SK-N-SH treated with all-trans-retinoic acid at 6 μM for 48 hours (cell line): ENCODE data around the gene PDE9A.

Source experiments
- ATAC-seq: fragments of 200-7000 bp; cut with Tn5 transposase; 3 replicates; pipeline ENCODE4 v1.9.1; 2020; ENCODE audit warnings: mild to moderate bottlenecking, moderate library complexity
- ARNTL ChIP-seq: fragments of 450-650 bp; formaldehyde crosslinking; IDR thresholded peaks from 2 replicates; pipeline ENCODE4 v1.5.0; 2020; ENCODE audit warnings: low read depth, mild to moderate bottlenecking, moderate library complexity, borderline replicate concordance
- BACH2 ChIP-seq: fragments of 250-450 bp; sonication (Bioruptor Pico); IDR thresholded peaks from 2 replicates; pipeline ENCODE4 v1.9.0; 2021; ENCODE audit warnings: mild to moderate bottlenecking, borderline replicate concordance
- ESRRG ChIP-seq: fragments of 250-450 bp; sonication (Bioruptor Pico); IDR thresholded peaks from 2 replicates; pipeline ENCODE4 v1.6.1; 2021; ENCODE audit warnings: mild to moderate bottlenecking
- GLIS3 ChIP-seq: fragments of 250-450 bp; sonication (Bioruptor Pico); IDR thresholded peaks from 2 replicates; pipeline ENCODE4 v1.5.0; 2020; ENCODE audit warnings: mild to moderate bottlenecking, moderate library complexity
- ISL1 ChIP-seq: fragments of 250-450 bp; sonication (Bioruptor Pico); IDR thresholded peaks from 2 replicates; pipeline ENCODE4 v2.1.2; 2022; ENCODE audit warnings: mild to moderate bottlenecking, moderate library complexity
- OSR1 ChIP-seq: fragments of 250-450 bp; sonication (Bioruptor Pico); IDR thresholded peaks from 2 replicates; pipeline ENCODE4 v1.8.0; 2022; ENCODE audit warnings: moderate library complexity, mild to moderate bottlenecking, inconsistent platforms
- SNAI2 ChIP-seq: fragments of 250-450 bp; sonication (Bioruptor Pico); IDR thresholded peaks from 2 replicates; pipeline ENCODE4 v1.5.0; 2020; ENCODE audit warnings: mild to moderate bottlenecking, moderate library complexity
- TCF4 ChIP-seq: fragments of 250-450 bp; sonication (Bioruptor Pico); IDR thresholded peaks from 2 replicates; pipeline ENCODE4 v1.8.0; 2021; ENCODE audit warnings: mild to moderate bottlenecking, moderate library complexity, borderline replicate concordance
- TOX ChIP-seq: fragments of 250-450 bp; sonication (Bioruptor Pico); IDR thresholded peaks from 2 replicates; pipeline ENCODE4 v1.8.0; 2021; ENCODE audit warnings: mild to moderate bottlenecking, moderate library complexity, borderline replicate concordance
- ZC3H10 ChIP-seq: fragments of 250-450 bp; sonication (Bioruptor Pico); IDR thresholded peaks from 2 replicates; pipeline ENCODE4 v1.5.1; 2021; ENCODE audit warnings: mild to moderate bottlenecking, moderate library complexity
- ZFP3 ChIP-seq: fragments of 250-450 bp; sonication (Bioruptor Pico); IDR thresholded peaks from 2 replicates; pipeline ENCODE4 v1.5.0; 2020; ENCODE audit warnings: mild to moderate bottlenecking, moderate library complexity
- ZFP30 ChIP-seq: fragments of 450-650 bp; formaldehyde crosslinking; IDR thresholded peaks from 2 replicates; pipeline ENCODE4 v1.5.0; 2022; ENCODE audit warnings: mild to moderate bottlenecking, moderate library complexity
- ZNF70 ChIP-seq: fragments of 450-650 bp; formaldehyde crosslinking; IDR thresholded peaks from 2 replicates; pipeline ENCODE4 v1.5.0; 2020; ENCODE audit warnings: mild to moderate bottlenecking, moderate library complexity
- ZNF8 ChIP-seq: fragments of 450-650 bp; formaldehyde crosslinking; IDR thresholded peaks from 2 replicates; pipeline ENCODE4 v1.5.0; 2020; ENCODE audit warnings: mild to moderate bottlenecking, moderate library complexity
- TF ChIP-seq, protein P1 (sequence below): fragments of 250-450 bp; sonication (Bioruptor Pico); IDR thresholded peaks from 2 replicates; pipeline ENCODE4 v1.5.1; 2021; ENCODE audit warnings: mild to moderate bottlenecking, moderate library complexity
- TF ChIP-seq, protein P2 (sequence below): fragments of 250-450 bp; sonication (Bioruptor Pico); IDR thresholded peaks from 2 replicates; pipeline ENCODE4 v1.5.0; 2020; ENCODE audit warnings: mild to moderate bottlenecking, moderate library complexity
- TF ChIP-seq, protein P3 (sequence below): fragments of 250-450 bp; sonication (Bioruptor Pico); IDR thresholded peaks from 2 replicates; pipeline ENCODE4 v1.8.0; 2020; ENCODE audit warnings: mild to moderate bottlenecking, moderate library complexity, borderline replicate concordance
- TF ChIP-seq, protein P4 (sequence below): fragments of 250-450 bp; sonication (Bioruptor Pico); IDR thresholded peaks from 2 replicates; pipeline ENCODE4 v1.5.1; 2020; ENCODE audit warnings: low read depth, mild to moderate bottlenecking, moderate library complexity
- TF ChIP-seq, protein P5 (sequence below): fragments of 250-450 bp; sonication (Bioruptor Pico); IDR thresholded peaks from 2 replicates; pipeline ENCODE4 v1.8.0; 2021; ENCODE audit warnings: low read depth, mild to moderate bottlenecking, moderate library complexity, borderline replicate concordance

PDE9A gene

DNA sequence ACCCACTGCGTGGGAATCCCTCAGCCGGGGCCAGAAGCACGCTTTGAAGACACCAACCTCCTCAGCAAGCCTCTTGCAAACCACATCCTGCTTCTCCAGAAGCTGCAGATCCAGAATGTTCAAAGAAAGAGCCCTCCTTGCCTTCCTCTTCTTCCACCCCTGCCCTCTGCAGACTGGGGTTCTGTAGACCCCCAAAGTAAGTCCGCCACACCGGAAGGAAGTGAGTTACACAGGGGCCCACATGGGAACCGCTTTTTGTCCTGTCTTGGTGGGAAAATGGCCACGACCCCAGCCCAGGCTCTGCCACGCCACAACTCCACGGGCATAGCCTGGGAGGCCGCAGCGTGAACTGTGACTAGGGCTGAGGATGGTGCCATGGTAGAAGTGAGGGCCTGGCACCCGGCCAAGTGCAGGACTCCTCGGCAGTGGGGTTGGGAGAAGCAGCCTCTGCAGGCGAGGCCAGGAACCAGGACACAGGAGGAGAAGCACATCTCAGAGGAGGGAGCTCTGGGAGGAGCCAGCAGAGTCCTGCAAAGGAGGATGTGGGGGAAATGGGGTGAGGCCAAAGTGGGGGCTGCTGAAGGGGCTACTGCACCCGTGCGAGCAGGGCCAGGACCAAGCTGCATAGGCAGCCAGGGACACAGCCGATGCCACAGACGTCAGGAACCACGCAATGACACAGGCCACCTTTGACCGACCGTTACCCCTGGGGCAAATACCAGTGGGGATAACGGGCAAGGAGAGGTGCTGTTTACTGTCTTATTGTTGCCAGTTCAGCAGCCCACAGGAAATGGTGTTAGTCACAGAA is 30.9 kb downstream of the PDE9A start:
- no peak for ATAC-seq

DNA sequence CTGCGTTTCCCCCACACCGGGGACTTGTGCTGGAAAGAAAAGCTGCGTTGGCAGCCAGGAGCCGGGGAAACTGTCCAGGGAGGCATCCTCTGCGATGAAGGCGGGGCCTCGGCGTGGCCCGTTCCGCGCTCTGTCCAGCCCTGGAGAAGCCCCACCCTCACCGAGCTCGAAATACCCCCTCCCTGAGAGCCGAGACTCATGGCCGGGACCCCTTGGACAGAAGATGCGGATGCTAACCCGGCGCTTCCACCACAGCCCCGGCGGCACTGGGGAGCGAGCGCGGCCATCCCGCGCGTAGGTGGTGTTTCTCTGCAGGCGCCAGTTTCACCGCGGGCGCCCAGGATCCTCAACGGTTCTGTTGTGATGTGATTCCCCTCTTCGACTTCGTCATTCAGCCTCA is 31.6 kb downstream of the PDE9A start:
- no peak for ATAC-seq

More for the DNA sequence above, 30.9 kb downstream of the PDE9A start:
- TF ChIP-seq ZNF8 (CRISPR knock-in tag) (no peak), ESRRG (no peak), ARNTL (CRISPR knock-in tag) (no peak), TOX (CRISPR knock-in tag) (no peak), TCF4 (no peak), GLIS3 (no peak), ZNF70 (no peak), BACH2 (CRISPR knock-in tag) (no peak), ZFP30 (CRISPR knock-in tag) (no peak), ZC3H10 (CRISPR knock-in tag) (no peak), ISL1 (no peak), ZFP3 (CRISPR knock-in tag) (no peak)
- TF ChIP-seq, protein P1, sequence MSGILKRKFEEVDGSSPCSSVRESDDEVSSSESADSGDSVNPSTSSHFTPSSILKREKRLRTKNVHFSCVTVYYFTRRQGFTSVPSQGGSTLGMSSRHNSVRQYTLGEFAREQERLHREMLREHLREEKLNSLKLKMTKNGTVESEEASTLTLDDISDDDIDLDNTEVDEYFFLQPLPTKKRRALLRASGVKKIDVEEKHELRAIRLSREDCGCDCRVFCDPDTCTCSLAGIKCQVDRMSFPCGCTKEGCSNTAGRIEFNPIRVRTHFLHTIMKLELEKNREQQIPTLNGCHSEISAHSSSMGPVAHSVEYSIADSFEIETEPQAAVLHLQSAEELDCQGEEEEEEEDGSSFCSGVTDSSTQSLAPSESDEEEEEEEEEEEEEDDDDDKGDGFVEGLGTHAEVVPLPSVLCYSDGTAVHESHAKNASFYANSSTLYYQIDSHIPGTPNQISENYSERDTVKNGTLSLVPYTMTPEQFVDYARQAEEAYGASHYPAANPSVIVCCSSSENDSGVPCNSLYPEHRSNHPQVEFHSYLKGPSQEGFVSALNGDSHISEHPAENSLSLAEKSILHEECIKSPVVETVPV (CRISPR knock-in tag): no peak
- TF ChIP-seq, protein P2, sequence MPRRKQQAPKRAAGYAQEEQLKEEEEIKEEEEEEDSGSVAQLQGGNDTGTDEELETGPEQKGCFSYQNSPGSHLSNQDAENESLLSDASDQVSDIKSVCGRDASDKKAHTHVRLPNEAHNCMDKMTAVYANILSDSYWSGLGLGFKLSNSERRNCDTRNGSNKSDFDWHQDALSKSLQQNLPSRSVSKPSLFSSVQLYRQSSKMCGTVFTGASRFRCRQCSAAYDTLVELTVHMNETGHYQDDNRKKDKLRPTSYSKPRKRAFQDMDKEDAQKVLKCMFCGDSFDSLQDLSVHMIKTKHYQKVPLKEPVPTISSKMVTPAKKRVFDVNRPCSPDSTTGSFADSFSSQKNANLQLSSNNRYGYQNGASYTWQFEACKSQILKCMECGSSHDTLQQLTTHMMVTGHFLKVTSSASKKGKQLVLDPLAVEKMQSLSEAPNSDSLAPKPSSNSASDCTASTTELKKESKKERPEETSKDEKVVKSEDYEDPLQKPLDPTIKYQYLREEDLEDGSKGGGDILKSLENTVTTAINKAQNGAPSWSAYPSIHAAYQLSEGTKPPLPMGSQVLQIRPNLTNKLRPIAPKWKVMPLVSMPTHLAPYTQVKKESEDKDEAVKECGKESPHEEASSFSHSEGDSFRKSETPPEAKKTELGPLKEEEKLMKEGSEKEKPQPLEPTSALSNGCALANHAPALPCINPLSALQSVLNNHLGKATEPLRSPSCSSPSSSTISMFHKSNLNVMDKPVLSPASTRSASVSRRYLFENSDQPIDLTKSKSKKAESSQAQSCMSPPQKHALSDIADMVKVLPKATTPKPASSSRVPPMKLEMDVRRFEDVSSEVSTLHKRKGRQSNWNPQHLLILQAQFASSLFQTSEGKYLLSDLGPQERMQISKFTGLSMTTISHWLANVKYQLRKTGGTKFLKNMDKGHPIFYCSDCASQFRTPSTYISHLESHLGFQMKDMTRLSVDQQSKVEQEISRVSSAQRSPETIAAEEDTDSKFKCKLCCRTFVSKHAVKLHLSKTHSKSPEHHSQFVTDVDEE: no peak
- TF ChIP-seq, protein P3, sequence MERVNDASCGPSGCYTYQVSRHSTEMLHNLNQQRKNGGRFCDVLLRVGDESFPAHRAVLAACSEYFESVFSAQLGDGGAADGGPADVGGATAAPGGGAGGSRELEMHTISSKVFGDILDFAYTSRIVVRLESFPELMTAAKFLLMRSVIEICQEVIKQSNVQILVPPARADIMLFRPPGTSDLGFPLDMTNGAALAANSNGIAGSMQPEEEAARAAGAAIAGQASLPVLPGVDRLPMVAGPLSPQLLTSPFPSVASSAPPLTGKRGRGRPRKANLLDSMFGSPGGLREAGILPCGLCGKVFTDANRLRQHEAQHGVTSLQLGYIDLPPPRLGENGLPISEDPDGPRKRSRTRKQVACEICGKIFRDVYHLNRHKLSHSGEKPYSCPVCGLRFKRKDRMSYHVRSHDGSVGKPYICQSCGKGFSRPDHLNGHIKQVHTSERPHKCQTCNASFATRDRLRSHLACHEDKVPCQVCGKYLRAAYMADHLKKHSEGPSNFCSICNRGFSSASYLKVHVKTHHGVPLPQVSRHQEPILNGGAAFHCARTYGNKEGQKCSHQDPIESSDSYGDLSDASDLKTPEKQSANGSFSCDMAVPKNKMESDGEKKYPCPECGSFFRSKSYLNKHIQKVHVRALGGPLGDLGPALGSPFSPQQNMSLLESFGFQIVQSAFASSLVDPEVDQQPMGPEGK (CRISPR knock-in tag): no peak
- TF ChIP-seq, protein P4, sequence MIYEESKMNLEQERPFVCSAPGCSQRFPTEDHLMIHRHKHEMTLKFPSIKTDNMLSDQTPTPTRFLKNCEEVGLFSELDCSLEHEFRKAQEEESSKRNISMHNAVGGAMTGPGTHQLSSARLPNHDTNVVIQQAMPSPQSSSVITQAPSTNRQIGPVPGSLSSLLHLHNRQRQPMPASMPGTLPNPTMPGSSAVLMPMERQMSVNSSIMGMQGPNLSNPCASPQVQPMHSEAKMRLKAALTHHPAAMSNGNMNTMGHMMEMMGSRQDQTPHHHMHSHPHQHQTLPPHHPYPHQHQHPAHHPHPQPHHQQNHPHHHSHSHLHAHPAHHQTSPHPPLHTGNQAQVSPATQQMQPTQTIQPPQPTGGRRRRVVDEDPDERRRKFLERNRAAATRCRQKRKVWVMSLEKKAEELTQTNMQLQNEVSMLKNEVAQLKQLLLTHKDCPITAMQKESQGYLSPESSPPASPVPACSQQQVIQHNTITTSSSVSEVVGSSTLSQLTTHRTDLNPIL (CRISPR knock-in tag): no peak

DNA sequence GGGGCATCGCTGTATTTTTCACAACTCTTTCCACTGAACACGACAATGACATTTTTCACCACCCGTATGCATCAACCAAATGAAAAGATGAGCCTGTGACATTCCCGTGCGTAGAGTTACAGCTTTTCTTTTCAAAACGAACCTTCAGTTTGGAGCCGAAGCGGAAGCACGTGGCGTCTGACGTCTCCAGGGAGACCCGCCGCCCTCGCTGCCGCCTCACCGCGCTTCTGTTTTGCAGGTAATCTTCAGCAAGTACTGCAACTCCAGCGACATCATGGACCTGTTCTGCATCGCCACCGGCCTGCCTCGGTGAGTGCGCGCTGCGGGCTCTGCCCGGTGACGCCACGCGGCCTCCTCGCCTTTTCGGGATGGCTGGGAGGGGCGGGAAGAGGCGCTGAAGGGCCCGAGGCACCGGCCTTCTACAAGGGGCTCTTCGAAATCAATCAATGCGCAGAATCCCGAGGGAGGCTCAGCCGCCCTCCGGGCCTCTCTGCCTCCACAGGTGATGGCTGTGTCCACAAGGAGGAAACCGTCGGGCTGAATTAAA is 32.6 kb downstream of the PDE9A start:
- ATAC-seq: no peak
- no peak for TF ChIP-seq ESRRG
- TF ChIP-seq, protein P2: no peak
- TF ChIP-seq SNAI2 (CRISPR knock-in tag): no peak
- TF ChIP-seq, protein P4 (CRISPR knock-in tag): no peak
- TF ChIP-seq BACH2 (CRISPR knock-in tag): no peak
- no peak for TF ChIP-seq OSR1
- TF ChIP-seq, protein P5, sequence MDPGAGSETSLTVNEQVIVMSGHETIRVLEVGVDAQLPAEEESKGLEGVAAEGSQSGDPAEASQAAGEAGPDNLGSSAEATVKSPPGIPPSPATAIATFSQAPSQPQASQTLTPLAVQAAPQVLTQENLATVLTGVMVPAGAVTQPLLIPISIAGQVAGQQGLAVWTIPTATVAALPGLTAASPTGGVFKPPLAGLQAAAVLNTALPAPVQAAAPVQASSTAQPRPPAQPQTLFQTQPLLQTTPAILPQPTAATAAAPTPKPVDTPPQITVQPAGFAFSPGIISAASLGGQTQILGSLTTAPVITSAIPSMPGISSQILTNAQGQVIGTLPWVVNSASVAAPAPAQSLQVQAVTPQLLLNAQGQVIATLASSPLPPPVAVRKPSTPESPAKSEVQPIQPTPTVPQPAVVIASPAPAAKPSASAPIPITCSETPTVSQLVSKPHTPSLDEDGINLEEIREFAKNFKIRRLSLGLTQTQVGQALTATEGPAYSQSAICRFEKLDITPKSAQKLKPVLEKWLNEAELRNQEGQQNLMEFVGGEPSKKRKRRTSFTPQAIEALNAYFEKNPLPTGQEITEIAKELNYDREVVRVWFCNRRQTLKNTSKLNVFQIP (CRISPR knock-in tag): no peak
- TF ChIP-seq TOX (CRISPR knock-in tag): no peak
- TF ChIP-seq ZFP3 (CRISPR knock-in tag): no peak
- no peak for TF ChIP-seq ZFP30 (CRISPR knock-in tag)
- no peak for TF ChIP-seq TCF4

More for the DNA sequence above, 31.6 kb downstream of the PDE9A start:
- TF ChIP-seq ISL1: no peak
- TF ChIP-seq BACH2 (CRISPR knock-in tag): no peak
- TF ChIP-seq, protein P5 (CRISPR knock-in tag): no peak
- TF ChIP-seq, all 23 proteins: peak for 0
